Measurements from ENCODE around the gene SCYL1.

Gene SCYL1

GRCh38 chr11:65493367-65494176, 31.3 kb upstream of the SCYL1 start:
- no peak for DNase-seq

- no peak for DNase-seq
Observed at GRCh38 chr11:65496304-65497140, 28.4 kb upstream of the SCYL1 start.

- DNase-seq: peak; percentile 97
Observed at GRCh38 chr11:65497141-65498041, 27.5 kb upstream of the SCYL1 start.

- DNase-seq: peak; percentile 52
Observed at GRCh38 chr11:65498042-65498726, 26.7 kb upstream of the SCYL1 start.

GRCh38 chr11:65498727-65498976, 26.2 kb upstream of the SCYL1 start:
- DNase-seq: no peak

- peak; percentile 73 for DNase-seq
Observed at GRCh38 chr11:65498977-65499712, 25.7 kb upstream of the SCYL1 start, which contains the start of gene MALAT1. Gene MALAT1, plus strand, starts transcription at chr11:65499045.

- no peak for DNase-seq
Observed at GRCh38 chr11:65499713-65500386, 25.0 kb upstream of the SCYL1 start.

- DNase-seq: no peak
Observed at GRCh38 chr11:65500387-65501185, 24.3 kb upstream of the SCYL1 start.

GRCh38 chr11:65501186-65501471, 23.8 kb upstream of the SCYL1 start:
- DNase-seq: no peak

- no peak for DNase-seq
Observed at GRCh38 chr11:65501472-65502273, 23.2 kb upstream of the SCYL1 start.

GRCh38 chr11:65502274-65502554, 22.7 kb upstream of the SCYL1 start:
- no peak for DNase-seq

- DNase-seq: no peak
Observed at GRCh38 chr11:65502555-65503367, 22.1 kb upstream of the SCYL1 start.

GRCh38 chr11:65503368-65503948, 21.4 kb upstream of the SCYL1 start:
- no peak for DNase-seq

GRCh38 chr11:65503949-65504673, 20.8 kb upstream of the SCYL1 start:
- DNase-seq: no peak

GRCh38 chr11:65504674-65505465, 20.0 kb upstream of the SCYL1 start:
- no peak for DNase-seq

GRCh38 chr11:65505466-65506289, 19.2 kb upstream of the SCYL1 start:
- no peak for DNase-seq
